ENCODE data around the gene AVPR2.

AVPR2 gene

DNA sequence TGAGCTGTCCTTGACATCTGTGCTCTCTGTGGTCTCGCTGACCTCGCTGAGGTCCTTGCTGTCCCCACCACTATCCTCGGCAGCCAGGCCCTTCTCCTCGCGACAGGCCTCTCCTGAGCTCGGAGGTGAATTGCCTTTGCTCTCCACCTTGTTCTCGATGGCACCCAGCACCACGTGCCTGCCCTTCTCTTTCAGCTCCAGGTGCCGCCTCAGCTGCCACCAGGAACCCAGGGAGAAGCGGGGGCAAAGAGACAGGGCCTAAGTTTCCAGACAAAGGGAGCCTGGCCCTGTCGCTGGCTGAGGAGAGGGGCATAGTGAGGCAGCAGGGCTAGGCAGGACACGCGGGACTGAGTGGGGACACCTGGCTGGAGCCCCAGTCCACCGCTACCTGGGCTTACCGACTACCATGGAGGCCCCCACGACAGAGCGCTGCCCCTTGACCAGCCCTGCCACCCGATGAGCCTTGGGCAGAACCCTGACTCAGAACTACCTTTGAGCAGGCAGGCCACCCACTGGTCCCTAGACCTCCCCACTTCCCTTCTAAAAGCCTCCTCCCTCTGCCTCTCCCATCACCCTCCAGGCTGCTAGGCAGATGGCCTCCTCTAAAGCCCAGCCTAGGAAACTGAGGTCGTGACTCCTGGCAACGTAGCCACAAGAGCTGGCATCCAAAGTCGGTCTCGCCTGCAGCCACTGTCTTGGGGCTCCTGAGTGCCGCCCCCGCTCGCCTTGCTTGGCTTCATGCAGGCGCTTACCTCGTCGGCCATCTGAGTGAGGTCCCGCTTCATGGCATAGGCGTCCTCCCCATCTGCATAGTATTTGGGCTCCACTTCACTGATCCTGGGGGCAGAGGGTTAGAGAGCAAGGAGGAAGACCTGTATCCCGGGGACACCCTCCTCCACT lies 25.8 kb downstream of the AVPR2 start:
- in situ Hi-C loops (cut with MboI; ENCODE audit: low sequenced_read_pairs): no loop called here

DNA sequence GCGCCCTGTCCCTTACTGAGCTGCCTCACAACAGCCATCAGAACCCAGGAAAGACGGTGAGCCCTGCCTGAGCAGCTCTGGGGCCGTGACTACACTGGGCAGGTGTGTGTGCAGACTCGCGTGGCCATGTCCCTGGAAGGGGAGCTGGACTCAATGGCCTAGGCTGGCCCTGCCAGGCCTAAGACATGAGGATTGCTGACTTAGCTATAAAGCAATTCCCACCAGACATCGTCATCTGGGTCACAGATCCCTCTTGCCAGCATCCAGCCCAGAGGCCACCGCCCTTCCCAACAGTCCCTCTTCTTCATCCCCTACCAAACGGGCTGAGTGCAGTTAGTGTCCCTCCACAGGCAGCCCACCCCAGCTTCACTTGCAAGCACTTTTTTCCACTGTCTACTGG lies 26.7 kb downstream of the AVPR2 start:
- in situ Hi-C loops (cut with MboI; ENCODE audit: low sequenced_read_pairs): no loop called here

DNA sequence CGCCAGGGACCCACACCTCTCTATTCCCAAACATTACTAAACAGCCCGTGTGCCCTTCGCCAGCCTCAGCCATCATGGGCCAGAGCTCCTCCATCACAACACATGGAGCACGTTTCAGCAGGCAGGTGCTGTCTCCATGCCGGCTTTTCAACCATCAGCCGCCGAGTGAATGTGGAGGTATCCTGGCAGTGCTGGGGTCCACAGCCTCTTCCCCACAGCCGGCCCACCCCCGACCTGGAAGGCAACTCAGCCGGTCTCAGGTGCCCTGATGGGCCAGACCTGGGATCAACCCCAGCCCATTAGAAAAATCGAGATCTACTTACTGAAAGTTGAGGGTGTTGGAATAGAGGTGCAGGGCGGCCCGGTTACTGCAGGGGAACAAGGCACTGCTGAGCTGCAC lies 27.3 kb downstream of the AVPR2 start:
- in situ Hi-C loops (cut with MboI; ENCODE audit: low sequenced_read_pairs): no loop called here

DNA sequence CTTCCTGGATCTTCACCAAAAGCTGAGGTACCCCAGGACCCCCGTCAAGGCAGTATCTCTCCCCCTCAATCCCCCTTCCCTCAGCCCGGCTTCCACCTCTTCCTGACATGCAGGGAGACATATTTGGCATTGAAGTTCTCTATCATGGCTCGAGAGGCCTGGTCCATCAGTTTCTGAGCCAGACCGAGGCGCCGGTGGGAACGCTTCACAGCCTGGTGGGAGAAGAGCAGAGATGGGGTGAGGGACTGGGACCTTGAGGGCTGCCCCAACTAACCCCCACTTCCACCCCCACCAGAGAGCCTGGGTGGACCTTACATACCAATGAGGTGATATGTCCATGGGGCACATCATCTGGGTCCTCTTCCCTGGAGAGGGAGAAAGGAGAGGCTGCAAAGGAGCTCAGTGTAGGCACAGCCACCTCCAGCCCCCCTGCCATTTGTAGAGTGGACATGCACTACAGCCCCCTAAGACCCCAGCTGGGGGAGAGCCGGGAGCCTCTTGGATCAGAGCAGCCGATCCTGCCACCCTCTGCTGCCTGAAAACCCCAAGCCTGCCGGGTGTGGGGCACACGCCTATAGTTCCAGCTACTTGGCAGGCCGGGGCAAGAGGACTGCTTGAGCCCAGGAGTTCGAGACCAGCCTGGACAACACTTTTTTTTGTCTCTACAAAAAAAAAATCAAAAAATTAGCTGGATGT lies 27.9 kb downstream of the AVPR2 start:
- in situ Hi-C loops (cut with MboI; ENCODE audit: low sequenced_read_pairs): no loop called here

DNA sequence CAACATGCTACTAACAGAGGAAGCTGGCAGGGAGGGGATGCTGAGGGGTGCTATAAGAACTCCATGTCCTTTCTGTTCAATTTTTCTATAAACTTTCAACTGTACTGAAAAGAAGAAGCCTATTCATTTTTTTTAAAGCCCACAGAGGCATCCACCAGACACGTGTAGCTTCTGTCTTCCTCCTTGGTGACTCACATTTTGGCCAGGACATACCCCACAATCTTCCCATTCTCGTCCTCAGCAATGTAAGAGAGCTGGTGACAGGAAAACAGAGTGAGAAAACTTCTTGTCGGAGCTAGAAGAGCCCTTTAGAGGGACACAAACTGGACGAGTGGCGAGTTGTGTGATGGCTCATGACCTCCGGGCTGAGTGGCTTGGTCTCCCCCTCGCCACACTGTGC lies 29.3 kb downstream of the AVPR2 start:
- in situ Hi-C loops (cut with MboI; ENCODE audit: low sequenced_read_pairs): no loop called here

DNA sequence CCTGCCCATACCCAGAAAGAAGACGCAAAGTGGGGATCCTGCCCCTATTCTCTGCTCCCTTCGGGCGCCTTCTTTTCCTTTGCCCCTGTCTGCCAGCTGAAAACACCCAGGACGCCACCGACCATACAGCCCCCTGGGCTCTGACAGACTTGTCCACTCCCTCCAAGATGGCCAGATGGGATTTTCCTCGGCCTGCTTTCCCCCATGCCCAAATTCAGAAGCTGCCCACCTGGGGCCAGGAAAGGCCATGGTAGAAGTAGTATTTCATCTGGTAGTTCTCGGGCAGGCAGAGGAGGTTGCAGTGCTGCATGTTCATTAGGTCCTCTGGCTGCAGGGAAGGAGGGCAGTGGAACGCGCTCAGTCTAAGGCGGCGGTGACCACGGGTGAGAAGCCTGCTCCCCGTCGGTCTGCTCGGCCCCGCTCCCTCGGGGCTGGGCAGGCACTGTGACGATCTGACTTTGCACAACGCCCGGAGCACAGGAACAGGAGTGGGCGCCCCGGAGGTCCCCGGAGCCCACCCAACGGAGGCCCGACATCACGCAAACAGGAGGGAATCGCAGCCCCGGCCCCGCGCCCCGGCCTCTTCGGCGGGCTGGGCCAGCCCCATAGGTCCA lies 29.8 kb downstream of the AVPR2 start:
- in situ Hi-C loops (cut with MboI; ENCODE audit: low sequenced_read_pairs): no loop called here

DNA sequence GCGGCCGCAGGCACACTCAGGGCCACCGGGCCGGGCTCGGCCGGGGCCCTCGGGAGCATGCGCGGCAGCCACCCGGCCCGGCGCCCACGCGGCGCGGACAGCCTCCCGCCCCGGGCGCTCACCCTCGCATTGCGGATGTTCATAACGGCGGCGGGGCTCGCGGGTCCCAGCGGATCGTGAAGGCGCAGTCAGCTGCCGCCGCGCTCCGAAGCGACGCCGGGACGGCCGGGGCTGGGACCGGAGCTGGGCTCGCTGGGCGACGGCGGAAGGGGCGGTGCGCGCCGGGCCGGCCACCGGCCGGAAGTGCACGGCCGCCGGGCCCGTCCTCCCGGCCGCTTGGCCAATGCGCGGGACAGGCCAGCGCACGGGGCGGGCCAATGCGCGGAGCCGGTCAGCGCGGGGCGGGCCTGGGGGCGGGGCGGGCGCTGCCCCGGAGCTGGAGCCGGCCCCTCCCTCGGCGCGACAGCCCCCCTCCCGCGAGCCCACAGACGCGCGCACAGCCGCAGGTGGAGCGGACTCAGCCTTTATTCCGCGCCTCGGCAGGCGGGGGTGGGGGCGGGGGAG lies 30.4 kb downstream of the AVPR2 start, which contains the start of gene NAA10:
TSS of gene NAA10 (minus strand) at position 276 of the 564 bp plus-strand sequence. CDS start at position 143, 133 bp downstream.
- in situ Hi-C loops (cut with MboI; ENCODE audit: low sequenced_read_pairs): no loop called here

DNA sequence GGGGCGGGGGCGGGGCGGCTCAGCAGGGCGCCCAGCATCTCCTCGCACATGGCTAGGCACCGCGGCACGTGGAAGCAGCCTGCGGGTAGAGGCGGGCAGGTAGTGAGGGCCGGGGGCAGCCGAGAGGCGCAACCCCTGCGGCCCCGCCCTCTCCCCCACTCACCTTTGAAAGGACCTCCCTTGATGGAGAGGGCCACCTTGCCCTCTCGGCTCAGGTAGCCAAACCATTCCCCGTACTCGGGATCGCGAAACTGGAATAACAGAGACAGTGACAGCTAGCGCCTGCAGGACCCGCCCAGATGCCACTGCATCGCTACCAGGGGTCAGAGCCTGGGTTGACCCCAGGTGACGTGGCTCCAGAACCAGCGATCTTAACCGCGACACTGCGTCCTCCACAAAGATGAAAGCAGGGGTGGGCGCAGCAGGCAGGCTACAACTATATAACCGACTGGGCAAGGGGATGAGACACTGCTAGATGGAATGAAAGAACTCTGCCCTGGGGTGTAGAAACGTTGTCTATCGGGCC lies 30.9 kb downstream of the AVPR2 start:
- in situ Hi-C loops (cut with MboI; ENCODE audit: low sequenced_read_pairs): no loop called here

DNA sequence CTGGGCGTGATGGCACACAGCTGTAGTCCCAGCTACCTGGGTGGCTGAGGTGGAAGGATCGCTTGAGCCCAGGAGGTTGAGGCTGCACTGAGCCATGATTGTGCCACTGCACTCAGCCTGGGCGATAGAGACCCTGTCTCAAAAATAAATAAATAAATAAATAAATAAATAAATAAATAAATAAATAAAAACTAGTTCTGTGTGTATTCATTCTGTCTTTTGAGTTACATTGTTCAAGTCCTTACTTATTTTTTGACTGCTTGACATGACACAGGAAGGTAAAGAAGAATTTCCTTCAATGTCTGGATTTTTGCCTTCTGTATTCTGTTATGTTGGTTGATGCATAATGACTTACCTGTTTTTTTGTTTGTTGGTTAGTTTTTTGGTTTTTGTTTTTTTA lies 32.6 kb downstream of the AVPR2 start:
- in situ Hi-C loops (cut with MboI; ENCODE audit: low sequenced_read_pairs): no loop called here

DNA sequence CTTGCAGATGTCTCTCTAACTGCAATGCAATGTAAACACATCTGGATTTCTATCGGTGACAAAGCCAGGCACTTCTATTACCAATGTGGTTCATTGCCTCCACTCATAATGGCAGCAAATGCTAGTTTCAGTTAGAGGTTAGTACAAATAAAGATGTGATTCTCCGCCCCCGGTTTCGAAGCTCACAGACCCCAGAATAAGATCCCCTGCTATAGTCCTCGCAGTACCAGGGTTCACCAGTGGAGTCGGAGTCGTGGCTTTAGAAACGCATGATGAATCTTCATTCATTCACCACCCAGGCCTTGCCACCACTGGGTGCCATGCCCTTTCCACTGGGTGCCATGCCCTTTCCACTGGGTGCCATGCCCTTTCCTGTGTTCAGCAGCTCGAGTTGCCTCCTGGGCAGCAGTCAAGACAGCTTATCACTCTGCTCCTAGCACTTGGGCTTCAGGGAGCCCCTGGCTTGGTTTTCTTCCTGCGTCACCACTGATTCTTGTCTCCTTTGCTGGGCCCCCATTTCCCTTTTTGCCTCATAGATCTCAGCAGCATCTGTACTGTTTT lies 33.8 kb downstream of the AVPR2 start:
- in situ Hi-C loops (cut with MboI; ENCODE audit: low sequenced_read_pairs): no loop called here

DNA sequence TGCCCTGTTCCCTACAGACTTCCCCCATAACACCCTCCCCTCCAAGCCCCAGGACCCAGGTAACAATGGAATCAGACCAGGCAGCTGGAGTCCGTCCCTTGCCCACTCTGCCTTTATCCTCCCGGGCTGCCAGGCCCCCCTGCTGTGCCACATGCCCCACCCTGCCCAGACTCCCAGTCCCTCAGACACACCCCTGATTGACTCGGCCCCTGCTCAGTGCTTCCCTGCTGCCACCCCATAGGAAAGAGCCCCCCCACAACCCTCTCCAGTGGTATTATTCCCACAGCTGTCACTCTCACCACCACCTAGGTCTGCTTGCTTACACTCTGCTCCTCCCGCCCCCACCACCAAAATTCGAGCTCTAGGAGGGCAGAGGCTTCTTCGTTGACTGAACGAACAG lies 35.1 kb downstream of the AVPR2 start:
- in situ Hi-C loops (cut with MboI; ENCODE audit: low sequenced_read_pairs): no loop called here

DNA sequence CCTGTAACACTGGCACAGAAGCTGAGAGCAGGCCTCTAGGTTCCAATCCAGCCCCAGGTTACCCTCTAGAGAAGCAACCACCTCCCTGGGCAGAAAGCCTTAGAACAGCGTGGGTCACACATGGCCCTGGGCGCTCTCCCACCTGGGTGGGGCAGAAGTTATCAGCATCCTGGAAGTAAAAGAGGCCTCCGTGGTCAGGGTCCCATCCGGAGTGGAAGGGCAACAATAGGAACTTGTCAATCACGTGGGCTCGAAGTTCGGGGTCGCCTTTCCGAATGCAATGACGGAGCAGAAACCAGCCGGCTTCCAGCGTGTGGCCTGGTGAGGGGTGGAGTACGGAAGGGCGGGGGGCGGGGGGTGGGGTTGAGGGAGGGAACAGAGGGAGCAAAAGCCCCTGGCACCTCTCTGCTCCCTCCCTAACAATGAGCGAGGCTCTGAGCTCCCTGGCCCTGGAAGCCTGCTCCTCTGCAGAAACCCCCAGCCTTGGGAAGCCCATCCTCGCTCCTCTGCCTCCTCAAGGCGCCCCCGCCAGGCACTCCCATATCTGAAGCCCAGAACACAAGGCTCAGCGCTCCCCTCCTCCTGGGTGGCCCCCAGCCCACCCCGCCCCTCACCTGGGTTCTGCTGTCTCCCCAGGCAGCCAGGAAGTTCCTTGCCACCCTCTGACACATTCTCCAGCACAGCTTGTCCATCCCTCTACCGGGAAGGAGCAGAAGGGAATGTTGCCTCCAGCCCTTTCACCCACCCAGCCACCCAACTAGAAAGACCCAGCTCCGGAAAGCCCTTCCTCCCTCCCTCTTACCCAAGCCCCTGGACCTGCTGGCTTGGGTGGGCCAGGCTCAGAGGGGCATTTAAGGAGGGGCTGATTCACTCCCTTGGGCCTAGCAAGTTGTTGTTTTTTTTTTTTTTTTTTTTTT lies 37.1 kb downstream of the AVPR2 start:
- in situ Hi-C loops (cut with MboI; ENCODE audit: low sequenced_read_pairs): no loop called here

DNA sequence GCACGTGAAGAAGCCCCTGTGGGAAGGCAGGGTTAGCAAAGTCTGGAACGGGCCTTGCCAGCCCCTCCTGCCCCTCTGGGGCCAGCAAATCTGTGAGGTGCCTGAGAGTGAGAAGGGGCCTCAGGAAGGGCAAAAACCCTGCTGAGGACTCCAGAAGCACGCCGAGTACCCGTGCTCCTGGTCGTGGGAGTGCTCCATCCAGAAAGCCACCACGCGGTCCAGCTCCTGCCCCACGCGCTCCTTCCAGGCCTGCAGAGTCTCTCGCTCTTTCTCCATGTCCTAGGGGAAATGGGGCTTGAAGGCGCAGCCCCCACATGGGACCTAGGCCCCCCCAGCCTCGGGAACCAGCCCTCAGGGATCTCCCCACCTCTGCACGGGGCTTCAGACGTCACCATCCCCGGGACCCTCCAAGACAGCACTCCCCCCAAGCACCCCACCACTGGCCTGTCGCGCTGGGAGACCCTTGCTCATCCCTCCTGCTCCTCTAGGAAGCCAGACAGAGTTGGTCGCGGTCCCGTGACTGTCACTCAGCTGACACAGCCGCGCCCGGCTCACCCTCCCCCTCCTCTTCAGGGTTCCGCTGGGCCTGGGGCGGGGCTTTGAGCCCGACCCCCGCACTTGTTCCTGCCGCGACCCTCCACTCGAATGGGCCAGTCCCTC lies 39.8 kb downstream of the AVPR2 start, which contains the start of gene RENBP:
TSS of gene RENBP (minus strand) at position 504 of the 660 bp plus-strand sequence. CDS start at position 471, 33 bp downstream.
- in situ Hi-C loops (cut with MboI; ENCODE audit: low sequenced_read_pairs): no loop called here

DNA sequence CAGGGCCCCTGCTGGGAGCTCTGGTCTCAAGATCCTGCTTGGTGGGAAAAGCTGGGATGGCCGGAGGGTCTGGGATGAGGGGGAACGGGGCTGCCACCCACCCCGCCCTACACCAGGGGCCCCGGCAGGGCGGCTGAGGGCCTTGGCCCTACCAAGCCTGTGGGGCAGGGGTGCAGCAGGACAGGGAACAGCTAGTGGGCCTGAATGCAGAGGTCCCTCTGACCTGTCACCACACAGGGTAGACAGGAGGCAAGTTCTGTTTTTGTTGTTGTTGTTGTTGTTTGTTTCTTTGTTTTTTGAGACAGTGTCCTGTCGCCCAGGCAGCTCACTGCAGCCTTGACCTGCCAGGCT lies 40.3 kb downstream of the AVPR2 start:
- in situ Hi-C loops (cut with MboI; ENCODE audit: low sequenced_read_pairs): no loop called here

DNA sequence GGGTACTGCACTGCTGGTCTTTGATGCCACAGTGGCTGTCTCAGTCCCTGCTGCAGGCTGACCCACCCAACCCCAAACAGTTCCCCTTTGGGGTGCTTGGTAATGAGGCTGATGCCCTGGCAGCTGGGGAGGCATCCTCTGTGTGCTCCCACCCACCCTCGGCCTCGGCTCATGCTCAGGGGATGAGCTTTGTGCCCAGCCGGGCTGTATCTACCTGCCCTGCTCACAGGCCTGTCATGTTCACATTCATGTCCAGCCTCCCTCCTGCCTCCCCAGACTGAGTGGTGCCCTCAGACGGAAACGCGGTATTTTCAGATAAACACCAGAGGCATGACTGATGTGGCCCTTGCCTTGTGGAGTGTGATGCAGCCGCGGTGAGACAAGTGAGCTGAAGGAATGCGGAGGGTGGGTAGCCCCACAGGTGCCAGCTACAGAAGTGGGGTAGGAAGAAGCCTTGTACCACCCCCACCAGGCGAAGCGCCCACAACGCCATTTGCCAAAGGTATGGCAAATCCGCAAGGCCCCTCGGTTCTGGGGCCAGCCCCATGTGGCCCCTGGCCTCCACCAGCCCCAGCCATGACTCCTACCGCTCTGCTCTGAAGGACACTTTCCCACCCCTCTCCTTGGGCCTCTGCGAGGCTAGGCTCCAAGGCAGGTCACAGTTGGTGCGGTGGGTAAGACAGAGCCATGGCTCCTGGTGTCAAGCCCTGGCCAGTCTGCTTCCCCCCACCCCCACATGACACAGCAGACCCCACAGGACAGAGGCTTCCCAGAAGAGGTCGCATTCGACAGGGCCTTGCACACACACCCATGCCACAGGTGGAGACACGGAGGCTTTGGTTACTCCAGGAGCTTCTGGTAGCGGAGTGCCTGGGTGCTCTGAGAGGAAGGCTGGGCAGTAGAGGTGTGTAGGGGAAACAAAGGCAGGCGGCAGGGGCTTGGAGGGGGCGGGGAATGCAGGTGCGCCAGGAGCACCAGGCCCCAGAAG lies 41.8 kb downstream of the AVPR2 start:
- in situ Hi-C loops (cut with MboI; ENCODE audit: low sequenced_read_pairs): no loop called here

DNA sequence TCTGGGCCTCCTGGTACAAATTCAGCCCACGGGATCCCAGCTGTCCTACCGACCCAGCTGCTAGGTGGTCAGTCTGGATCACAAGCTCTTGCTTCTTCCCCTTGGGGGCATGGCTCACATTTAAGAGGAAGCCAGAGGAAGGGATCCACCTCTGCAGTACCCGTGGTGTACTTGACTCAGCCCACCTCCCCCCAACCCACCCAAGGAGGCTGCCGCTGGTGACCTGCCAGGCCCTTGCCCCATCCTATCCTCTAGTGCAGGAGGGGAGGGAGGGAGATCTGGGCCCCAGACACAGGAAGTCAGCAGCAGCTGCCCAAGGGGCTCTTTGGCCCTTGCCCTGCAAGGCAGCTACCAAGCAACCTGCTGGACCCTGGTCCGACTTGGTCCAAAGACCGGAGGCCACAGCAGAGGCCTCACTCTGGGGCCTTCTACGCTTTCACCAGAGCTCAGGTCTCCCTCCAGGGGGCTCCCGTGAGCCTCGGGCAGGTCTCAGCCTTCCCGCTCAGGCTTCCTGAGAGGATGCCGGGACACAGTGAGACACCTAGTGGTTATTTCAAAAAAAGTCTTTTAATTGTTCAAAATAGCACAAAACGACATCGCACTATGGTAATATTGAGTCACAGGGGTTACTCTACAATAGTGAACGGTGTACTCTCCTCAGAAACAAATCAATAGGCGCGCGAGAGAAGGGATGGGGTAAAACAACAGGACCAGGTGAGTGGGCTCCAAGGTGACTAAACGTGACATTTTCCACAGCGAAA lies 42.7 kb downstream of the AVPR2 start:
- in situ Hi-C loops (cut with MboI; ENCODE audit: low sequenced_read_pairs): no loop called here

DNA sequence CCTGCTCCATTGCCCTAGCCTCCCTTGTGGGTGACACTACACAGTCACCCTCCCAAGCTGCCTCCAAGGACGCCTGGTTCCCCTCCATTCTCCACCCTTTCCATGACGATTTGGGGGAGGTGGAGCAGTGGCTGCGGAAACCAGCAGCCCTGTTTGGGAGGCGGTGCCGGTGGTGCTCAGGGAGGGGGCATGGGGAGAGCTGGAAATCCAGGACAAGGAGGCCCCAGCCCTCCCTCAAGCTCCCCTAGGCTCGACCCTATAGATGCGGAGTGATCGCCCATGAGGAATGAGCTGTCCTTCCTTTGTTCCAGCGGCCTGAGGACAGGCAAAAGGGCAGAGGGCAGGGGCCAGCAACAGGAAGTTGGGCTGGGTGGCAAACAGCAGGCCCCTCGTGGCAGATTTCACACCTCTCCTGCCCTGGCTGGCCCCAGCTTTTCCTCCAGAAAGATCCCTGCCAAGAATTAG lies 43.6 kb downstream of the AVPR2 start:
- in situ Hi-C loops (cut with MboI; ENCODE audit: low sequenced_read_pairs): no loop called here

Measured in HL-60/S4 treated with phorbol 12-myristate 13-acetate at 8.2 ng/mL for 4 days and 3 days (cell line).